Measurements from ENCODE around the gene CCNA1.

CCNA1 gene

GRCh38 chr13:36453516-36453915 is 21.2 kb downstream of the CCNA1 start:
- DNase-seq (ENCODE audit: low read depth in 2 of 2): no peak

GRCh38 chr13:36454121-36454520 is 21.8 kb downstream of the CCNA1 start:
- no peak for DNase-seq (ENCODE audit: low read depth in 2 of 2)

GRCh38 chr13:36454987-36455386 is 22.7 kb downstream of the CCNA1 start:
- DNase-seq (ENCODE audit: low read depth in 2 of 2): no peak

- no peak for DNase-seq (ENCODE audit: low read depth in 2 of 2)
These were observed 24.3 kb downstream of the CCNA1 start for GRCh38 chr13:36456577-36456976.

DNA sequence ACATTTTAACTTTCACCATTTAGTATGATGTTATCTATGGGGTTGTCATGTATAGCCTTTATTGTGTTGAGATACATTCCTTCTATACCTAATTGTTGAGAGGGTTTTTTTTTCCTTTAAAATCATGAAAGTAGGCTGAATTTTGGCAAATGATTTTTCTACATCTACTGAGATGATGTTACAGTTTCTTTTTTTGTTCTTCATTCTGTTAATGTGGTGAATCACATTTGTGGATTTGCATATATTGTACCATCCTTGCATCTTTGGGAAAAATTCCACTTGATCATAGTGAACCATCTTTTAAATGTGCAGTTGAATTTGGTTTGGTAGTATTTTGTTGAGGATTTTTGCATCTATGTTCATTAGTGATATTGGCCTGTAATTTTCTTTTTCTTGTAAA is 29.2 kb downstream of the CCNA1 start:
- no peak for DNase-seq (ENCODE audit: low read depth in 2 of 2)

DNA sequence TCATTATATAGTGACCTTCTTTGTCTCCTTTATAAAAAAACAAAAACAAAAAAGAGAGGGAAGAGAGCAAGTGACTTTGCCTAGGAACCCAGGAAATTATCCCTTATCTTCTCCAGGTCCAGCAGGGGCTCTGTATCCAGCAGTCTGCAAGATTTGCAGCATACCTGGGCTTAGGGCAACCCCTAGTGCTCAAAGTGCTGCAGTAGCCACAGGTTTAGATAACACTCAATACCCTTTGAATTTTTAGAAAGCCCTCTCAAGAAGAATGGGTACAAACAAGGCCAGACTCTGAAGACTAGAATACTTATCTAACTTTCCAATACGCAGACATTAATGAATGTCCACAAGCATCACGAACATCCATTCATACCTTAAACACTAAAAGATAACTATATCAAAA is 43.2 kb downstream of the CCNA1 start:
- no peak for DNase-seq (ENCODE audit: low read depth in 2 of 2)

GRCh38 chr13:36476661-36477060 is 44.4 kb downstream of the CCNA1 start:
- no peak for DNase-seq (ENCODE audit: low read depth in 2 of 2)

DNA sequence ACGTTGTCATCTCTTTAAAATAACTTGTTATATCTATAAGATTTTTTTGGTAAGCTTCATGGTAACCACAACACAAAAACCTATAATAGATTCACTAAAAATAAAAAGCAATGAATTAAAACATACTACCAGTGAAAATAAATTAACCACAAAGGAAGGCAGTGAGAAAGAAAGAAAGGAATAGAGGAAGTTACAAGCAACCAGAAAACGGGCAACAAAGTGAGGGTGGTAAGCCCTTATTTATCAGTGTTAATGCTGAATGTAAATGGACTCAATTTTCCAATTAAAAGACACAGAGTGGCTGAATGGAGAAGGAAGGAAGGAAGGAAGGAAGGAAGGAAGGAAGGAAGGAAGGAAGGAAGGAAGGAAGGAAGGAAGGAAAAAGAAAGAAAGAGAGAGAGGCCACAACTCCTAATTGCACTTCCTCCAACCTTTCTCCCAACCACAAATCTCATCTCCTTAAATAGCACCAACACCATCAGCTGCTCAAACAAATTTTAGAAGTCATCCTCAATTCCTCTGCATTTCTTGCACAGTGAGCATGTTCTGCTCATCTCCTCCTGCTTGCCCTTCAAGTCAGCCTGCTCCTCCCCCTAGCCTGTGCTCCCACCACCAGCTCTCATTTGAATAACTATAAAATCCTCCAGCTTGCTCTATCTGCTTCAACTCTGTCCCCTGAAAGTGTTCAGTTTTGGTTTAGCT is 48.6 kb downstream of the CCNA1 start:
- DNase-seq (ENCODE audit: low read depth in 2 of 2): no peak

GRCh38 chr13:36490055-36490454 is 57.8 kb downstream of the CCNA1 start:
- DNase-seq (ENCODE audit: low read depth in 2 of 2): no peak

Data from stimulated activated CD8-positive, alpha-beta memory T cell treated with anti-CD3 and anti-CD28 coated beads, Interleukin-7, amount 100 ng/mL, for 4 hours (primary cell).